BLaER1 treated with 17β-estradiol and CSF1 and Interleukin-3, amounts not matched to agents 10 nM and 100 nM (cell line): ENCODE results near the gene BMP2K.

ENCODE experiments used
- H3K27ac ChIP-seq, 11 experiments: shearing (Covaris generic); formaldehyde crosslinking; 2 replicates each; pipeline ENCODE4 v1.8.1; 2022
- H3K27me3 ChIP-seq, 11 experiments: shearing (Covaris generic); formaldehyde crosslinking; 2 replicates each; pipeline ENCODE4 v1.8.1; 2022
- H3K36me3 ChIP-seq, 11 experiments: shearing (Covaris generic); formaldehyde crosslinking; 2 replicates each; pipeline ENCODE4 v1.8.1; 2022
- H3K4me1 ChIP-seq, 10 experiments: shearing (Covaris generic); formaldehyde crosslinking; 2 replicates each; pipeline ENCODE4 v1.8.1; 2022
- H3K4me2 ChIP-seq, 11 experiments: shearing (Covaris generic); formaldehyde crosslinking; 2 replicates each; pipeline ENCODE4 v1.8.1; 2022
- H3K4me3 ChIP-seq, 10 experiments: shearing (Covaris generic); formaldehyde crosslinking; 2 replicates each; pipeline ENCODE4 v1.8.1; 2022
- H3K9ac ChIP-seq, 11 experiments: shearing (Covaris generic); formaldehyde crosslinking; 2 replicates each; pipeline ENCODE4 v1.8.1; 2022
- H3K9me3 ChIP-seq, 11 experiments: shearing (Covaris generic); formaldehyde crosslinking; replicated peaks in 1 of 11; 2 replicates each; pipeline ENCODE4 v1.8.1; 2022
- H4K20me1 ChIP-seq, 11 experiments: shearing (Covaris generic); formaldehyde crosslinking; 2 replicates each; pipeline ENCODE4 v1.8.1; 2022
- Cebpa-rat ChIP-seq, 11 experiments: shearing (Covaris generic); IDR thresholded peaks; 2 replicates each; pipeline ENCODE4 v1.8.1; 2022

The BMP2K gene

DNA sequence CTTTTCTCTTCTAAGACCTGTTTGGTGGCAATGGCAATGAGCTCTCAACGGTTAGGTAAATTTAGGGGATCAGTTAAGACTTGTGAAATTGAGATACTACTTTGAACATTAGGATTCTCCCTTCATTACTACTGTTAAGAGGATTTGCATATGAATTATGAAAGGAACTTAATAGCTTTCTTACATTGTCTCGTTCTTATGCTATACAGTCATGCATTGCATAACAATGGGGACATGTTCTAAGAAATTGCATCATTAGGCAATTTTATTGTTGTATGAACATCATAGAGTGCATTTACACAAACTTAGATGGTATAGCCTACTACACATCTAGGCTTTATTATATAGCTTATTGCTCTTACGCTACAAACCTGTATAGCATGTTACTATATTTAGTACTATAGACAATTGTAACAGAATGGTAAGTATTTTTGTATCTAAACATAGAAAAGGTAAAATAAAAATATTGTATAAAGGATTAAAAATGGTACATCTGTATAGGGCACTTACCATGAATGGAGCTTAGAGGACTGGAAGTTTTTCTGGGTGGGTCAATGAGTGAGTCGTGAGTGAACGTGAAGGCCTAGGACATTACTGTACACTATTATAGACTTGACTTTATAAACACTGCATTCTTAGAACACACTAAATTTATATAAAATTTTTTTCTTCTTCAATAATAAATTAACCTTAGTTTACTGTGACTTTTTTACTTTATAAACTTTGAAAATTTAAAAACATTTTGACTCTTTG lies 100.6 kb downstream of the BMP2K start:
- Histone ChIP-seq H3K36me3 (peaks cover 81 to 100% (median 91%) of the 10 kb centered on the region in 11 experiments), H3K9me3 (no peaks in the 10 kb centered on the region), H3K4me1 (peaks cover 0 to 28% (median 0%) of the 10 kb centered on the region in 10 experiments; a peak in 7 of 20 replicates), H4K20me1 (peaks cover 0 to 100% (median 44%) of the 10 kb centered on the region in 11 experiments; a peak in 14 of 22 replicates), H3K4me2 (no peak overlapping the region), H3K9ac (no peak overlapping the region), H3K27ac (no peak overlapping the region), H3K4me3 (no peak overlapping the region), H3K27me3 (no peaks in the 10 kb centered on the region)
- no peak for TF ChIP-seq Cebpa-rat (IDR thresholded peaks at IDR 0.05)

DNA sequence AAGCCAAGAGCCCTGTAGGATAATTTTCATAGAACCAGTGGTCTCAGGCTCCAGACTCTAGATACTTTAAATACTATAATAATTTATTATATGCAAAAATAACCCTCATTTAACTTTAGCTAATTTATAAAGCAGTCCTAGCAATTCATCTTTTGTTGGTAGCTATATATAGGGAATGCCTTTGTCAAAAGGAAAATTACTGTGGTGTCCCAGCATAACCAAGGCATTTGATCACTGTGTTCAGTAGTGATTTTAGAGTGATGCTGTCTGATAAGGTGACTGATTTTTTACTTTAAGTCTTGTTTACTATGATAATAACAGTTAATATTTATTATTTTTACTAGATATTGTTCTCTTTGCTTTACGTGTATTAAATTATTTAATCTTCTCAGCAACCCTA lies 101.9 kb downstream of the BMP2K start:
- no peak overlapping the region for H3K4me2 ChIP-seq
- no peak for TF ChIP-seq Cebpa-rat (IDR thresholded peaks at IDR 0.05)
- peaks cover 69 to 95% (median 83%) of the 10 kb centered on the region in 11 experiments for H3K36me3 ChIP-seq
- peaks cover 0 to 28% (median 0%) of the 10 kb centered on the region in 10 experiments; a peak in 7 of 20 replicates for H3K4me1 ChIP-seq
- no peak overlapping the region for H3K4me3 ChIP-seq
- no peaks in the 10 kb centered on the region for H3K27me3 ChIP-seq
- no peaks in the 10 kb centered on the region for H3K9me3 ChIP-seq
- H3K9ac ChIP-seq, result no peak overlapping the region
- H4K20me1 ChIP-seq, result peaks cover 0 to 100% (median 43%) of the 10 kb centered on the region in 11 experiments; a peak in 14 of 22 replicates
- H3K27ac ChIP-seq, result no peak overlapping the region

DNA sequence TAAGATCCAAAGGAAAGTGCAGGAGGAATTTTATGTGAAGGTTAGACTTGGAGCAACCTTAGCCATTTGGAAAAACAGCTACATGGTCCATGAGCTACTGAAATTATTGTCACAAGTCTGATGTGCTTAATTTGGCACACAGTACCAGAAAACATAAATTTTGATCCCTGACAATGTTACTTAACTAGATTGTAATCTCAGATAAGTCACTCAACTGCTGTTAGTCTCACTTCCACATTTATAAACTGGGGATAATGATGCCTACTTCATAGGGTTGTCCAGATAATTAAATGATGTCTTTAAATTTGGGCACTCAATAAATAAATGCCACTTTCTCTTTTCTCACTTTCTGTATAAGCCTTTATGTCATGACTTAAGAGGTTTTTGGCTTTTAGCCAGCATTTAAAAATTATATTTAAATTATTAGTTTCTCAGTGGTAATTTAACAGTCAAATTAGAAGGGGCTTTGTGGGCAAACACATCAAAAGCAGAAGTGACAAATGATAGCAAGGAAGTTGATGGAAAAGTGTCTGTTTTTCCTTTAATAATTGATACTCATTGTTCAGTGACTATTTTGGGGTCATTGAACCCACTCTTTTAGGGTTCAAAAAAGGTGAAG lies 104.8 kb downstream of the BMP2K start:
- no peaks in the 10 kb centered on the region for H3K27me3 ChIP-seq
- TF ChIP-seq Cebpa-rat (IDR thresholded peaks at IDR 0.05), result no peak
- H3K4me3 ChIP-seq, result no peak overlapping the region
- peaks cover 0 to 43% (median 0%) of the 10 kb centered on the region in 10 experiments; a peak in 7 of 20 replicates for H3K4me1 ChIP-seq
- H3K27ac ChIP-seq, result 0 out of 22 replicates have a peak overlapping the region, but pooled peaks of 1 of the 11 experiments have one; percentile 14
- H3K4me2 ChIP-seq, result no peak overlapping the region
- H3K36me3 ChIP-seq, result peaks cover 66 to 95% (median 83%) of the 10 kb centered on the region in 11 experiments
- H4K20me1 ChIP-seq, result peaks cover 0 to 100% (median 48%) of the 10 kb centered on the region in 11 experiments; a peak in 15 of 22 replicates
- no peaks in the 10 kb centered on the region for H3K9me3 ChIP-seq
- H3K9ac ChIP-seq, result no peak overlapping the region

DNA sequence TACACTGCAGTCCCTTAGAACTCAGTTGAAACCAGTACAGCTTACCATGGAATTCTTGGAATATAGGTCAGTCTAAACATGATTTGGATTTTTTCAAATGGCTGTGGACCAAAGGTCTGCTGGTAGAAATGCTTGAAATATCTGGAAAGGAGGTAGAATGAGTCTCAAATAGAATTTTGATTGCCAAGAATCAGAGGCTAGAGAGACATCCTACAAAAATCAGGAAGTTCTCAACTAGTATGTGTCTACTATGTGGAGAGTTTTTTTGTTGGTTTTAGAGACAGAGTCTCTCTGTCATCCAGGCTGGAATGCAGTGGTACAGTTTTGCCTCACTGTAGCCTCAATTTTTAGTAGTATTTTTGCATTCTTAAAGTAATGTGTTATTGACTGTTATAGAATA lies 109.4 kb downstream of the BMP2K start:
- Histone ChIP-seq H3K4me2 (no peak overlapping the region), H3K36me3 (peaks cover 56 to 97% (median 75%) of the 10 kb centered on the region in 11 experiments), H3K4me3 (no peak overlapping the region), H3K27me3 (no peaks in the 10 kb centered on the region), H3K4me1 (peaks cover 0 to 61% (median 2%) of the 10 kb centered on the region in 10 experiments; a peak in 9 of 20 replicates), H3K9me3 (no peaks in the 10 kb centered on the region), H3K9ac (no peak overlapping the region), H4K20me1 (peaks cover 0 to 100% (median 32%) of the 10 kb centered on the region in 11 experiments; a peak in 14 of 22 replicates), H3K27ac (no peak overlapping the region)
- TF ChIP-seq Cebpa-rat (IDR thresholded peaks at IDR 0.05), result no peak

DNA sequence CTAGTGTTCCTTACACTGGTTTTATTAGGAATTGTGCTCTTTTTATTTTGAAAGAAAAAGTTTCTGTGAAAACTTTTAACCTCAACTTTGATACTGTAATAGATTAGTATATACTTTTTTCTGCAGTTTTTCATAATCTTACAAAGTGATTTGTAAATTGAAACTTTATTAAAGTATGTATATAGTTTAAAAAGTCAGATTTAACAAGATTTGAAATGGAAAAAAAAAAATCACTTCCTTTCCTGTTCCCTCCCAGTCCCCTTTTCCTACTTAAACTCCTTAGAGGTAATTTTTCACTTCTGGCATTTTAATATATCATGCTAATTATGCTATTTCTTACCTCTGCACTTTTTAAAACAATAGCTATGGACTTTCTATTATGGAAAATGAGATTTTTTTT lies 113.8 kb downstream of the BMP2K start:
- Histone ChIP-seq H3K36me3 (peaks cover 59 to 100% (median 94%) of the 10 kb centered on the region in 11 experiments), H3K9ac (no peak overlapping the region), H3K4me3 (no peak overlapping the region), H3K4me1 (peaks cover 0 to 52% (median 2%) of the 10 kb centered on the region in 10 experiments; a peak in 7 of 20 replicates), H3K27ac (no peak overlapping the region), H3K9me3 (no peaks in the 10 kb centered on the region), H3K27me3 (no peaks in the 10 kb centered on the region), H3K4me2 (peak overlapping the region in 2 of 11 experiments; percentile 24 to 26; a peak in 2 of 22 replicates), H4K20me1 (peaks cover 0 to 100% (median 30%) of the 10 kb centered on the region in 11 experiments; a peak in 10 of 22 replicates)
- no peak for TF ChIP-seq Cebpa-rat (IDR thresholded peaks at IDR 0.05)

DNA sequence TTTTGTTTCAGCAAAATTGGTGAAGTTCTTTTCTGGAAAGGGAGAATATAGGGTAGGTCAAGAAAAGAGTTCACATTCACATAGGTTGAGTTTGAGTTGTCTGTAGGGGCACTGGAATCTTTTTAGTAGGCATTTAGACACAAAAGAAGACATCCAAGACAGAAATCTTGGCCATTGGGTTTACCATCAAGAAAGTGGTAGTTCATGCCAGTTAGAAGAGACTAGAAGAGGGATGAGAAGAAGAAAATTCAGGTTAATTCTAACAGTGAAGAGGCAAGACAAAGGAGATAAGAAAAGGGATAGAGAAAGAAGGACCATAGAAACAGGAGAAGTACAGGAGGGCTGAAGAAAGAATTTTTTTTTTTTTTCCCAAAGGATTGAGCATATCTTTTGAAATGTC lies 123.2 kb downstream of the BMP2K start:
- Histone ChIP-seq H3K27me3 (no peaks in the 10 kb centered on the region), H3K36me3 (peaks cover 20 to 98% (median 68%) of the 10 kb centered on the region in 11 experiments), H3K4me2 (no peak overlapping the region), H3K4me1 (no peaks in the 10 kb centered on the region), H4K20me1 (peaks cover 0 to 99% (median 4%) of the 10 kb centered on the region in 11 experiments; a peak in 9 of 22 replicates), H3K9me3 (no peaks in the 10 kb centered on the region), H3K27ac (no peak overlapping the region), H3K9ac (no peak overlapping the region), H3K4me3 (no peak overlapping the region)
- TF ChIP-seq Cebpa-rat (IDR thresholded peaks at IDR 0.05), result no peak

DNA sequence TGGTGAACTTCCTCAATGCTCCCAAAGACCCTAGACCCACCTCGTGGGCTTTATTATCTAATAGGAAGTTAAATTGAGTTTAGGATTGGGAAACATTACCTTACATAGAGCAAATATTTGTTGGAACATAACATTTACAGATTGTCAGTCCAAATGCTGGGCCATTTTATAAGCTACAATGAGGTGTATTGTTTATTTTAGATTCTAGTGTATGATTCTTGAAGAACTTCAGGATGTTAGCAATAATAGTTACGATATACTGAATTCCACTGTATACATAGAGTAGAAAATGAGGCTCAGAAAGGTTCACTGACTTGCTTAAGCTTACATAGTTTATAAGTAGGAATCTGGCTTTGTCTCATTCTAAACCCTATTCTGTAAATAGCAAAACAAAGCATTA lies 125.7 kb downstream of the BMP2K start:
- Histone ChIP-seq H3K4me2 (no peak overlapping the region), H3K27ac (no peak overlapping the region), H3K27me3 (no peaks in the 10 kb centered on the region), H3K4me3 (no peak overlapping the region), H3K9me3 (no peaks in the 10 kb centered on the region), H3K9ac (no peak overlapping the region), H4K20me1 (peaks cover 0 to 99% (median 4%) of the 10 kb centered on the region in 11 experiments; a peak in 10 of 22 replicates), H3K4me1 (no peaks in the 10 kb centered on the region), H3K36me3 (peaks cover 4 to 96% (median 56%) of the 10 kb centered on the region in 11 experiments; a peak in 18 of 22 replicates)
- TF ChIP-seq Cebpa-rat (IDR thresholded peaks at IDR 0.05), result no peak

DNA sequence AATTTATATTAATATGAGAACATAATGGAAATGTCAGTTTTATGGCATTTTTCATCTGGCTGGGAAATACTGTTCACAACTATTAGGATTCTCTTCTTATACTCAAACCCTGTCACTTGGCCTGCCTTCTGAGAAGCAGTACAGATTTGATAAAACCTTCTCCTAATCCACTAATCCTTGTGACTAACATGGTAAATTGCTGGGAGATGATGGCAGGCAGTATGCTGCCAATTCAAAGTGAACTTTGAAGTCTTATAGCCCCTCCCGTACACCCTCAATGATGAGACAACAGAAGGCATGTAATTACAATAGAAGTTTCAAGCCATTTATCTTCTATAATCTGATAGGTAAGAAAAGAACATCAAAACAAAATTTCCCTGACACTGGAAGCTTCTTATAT lies 126.1 kb downstream of the BMP2K start:
- Histone ChIP-seq H3K27ac (no peak overlapping the region), H3K9me3 (no peaks in the 10 kb centered on the region), H3K4me1 (no peaks in the 10 kb centered on the region), H3K36me3 (peaks cover 4 to 97% (median 59%) of the 10 kb centered on the region in 11 experiments; a peak in 18 of 22 replicates), H4K20me1 (peaks cover 0 to 99% (median 4%) of the 10 kb centered on the region in 11 experiments; a peak in 10 of 22 replicates), H3K4me3 (no peak overlapping the region), H3K27me3 (no peaks in the 10 kb centered on the region), H3K9ac (no peak overlapping the region), H3K4me2 (no peak overlapping the region)
- no peak for TF ChIP-seq Cebpa-rat (IDR thresholded peaks at IDR 0.05)

DNA sequence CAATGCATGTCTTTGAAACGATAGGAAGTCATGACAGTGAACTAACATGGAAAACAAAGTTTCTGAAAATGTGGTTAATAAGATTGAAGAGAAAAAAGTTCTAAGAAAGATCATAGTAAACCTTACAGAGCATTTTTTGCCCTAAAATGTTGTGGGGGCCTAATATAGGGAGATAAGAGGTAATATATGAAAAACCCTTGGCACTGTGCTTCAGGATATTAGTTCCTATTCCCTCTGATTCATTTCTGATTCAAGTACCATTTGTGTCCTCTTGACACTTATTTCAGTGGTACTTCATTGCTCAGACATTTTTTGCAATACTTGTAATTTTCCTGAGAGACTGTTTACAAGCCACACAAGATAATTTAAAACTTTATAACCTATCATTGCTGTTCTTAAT lies 128.0 kb downstream of the BMP2K start:
- Histone ChIP-seq H3K4me2 (no peak overlapping the region), H3K9ac (no peak overlapping the region), H4K20me1 (peaks cover 0 to 99% (median 2%) of the 10 kb centered on the region in 11 experiments; a peak in 10 of 22 replicates), H3K4me3 (no peak overlapping the region), H3K27me3 (no peaks in the 10 kb centered on the region), H3K36me3 (peaks cover 5 to 98% (median 57%) of the 10 kb centered on the region in 11 experiments; a peak in 18 of 22 replicates), H3K27ac (no peak overlapping the region), H3K9me3 (no peaks in the 10 kb centered on the region), H3K4me1 (no peaks in the 10 kb centered on the region)
- no peak for TF ChIP-seq Cebpa-rat (IDR thresholded peaks at IDR 0.05)
